Activated CD4-positive, alpha-beta T cell treated with anti-CD3 and anti-CD28 coated beads, Interleukin-2, amount 50 U/mL, for 16 hours (primary cell): ENCODE data around the gene MESP1.
A peak's percentile ranks its signal among the peaks of the same experiment; 100 is the strongest.

ENCODE experiments used
- DNase-seq: peaks from one replicate; pipeline ENCODE4 v3.0.0-alpha.2; 2020

Gene MESP1

GRCh38 chr15:89755701-89756100 is 4.7 kb upstream of the MESP1 start:
- DNase-seq: no peak

- no peak for DNase-seq
Observed at GRCh38 chr15:89754361-89755154, 3.5 kb upstream of the MESP1 start.

- no peak for DNase-seq
Observed at GRCh38 chr15:89753855-89754254, 2.8 kb upstream of the MESP1 start.

DNA sequence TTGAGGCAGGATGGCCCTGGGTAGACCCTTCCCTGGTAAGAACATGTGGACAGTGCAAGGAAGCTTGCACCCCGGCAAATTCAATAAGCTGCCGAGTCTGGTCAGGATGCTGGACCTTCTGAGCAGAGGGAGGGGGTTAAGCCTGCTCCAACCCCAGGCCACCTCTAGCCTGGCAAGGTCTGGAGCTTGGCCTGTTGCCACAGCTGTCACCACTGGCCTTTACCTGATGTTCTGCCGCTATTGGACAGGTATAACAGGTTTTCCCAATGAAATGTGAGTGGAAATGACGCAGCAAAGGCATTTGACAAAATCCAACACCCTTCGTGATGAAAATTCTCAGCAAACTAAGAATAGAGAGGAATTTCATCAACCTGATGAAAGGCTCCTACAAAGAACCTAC is 699 bp upstream of the MESP1 start:
- DNase-seq: no peak

DNA sequence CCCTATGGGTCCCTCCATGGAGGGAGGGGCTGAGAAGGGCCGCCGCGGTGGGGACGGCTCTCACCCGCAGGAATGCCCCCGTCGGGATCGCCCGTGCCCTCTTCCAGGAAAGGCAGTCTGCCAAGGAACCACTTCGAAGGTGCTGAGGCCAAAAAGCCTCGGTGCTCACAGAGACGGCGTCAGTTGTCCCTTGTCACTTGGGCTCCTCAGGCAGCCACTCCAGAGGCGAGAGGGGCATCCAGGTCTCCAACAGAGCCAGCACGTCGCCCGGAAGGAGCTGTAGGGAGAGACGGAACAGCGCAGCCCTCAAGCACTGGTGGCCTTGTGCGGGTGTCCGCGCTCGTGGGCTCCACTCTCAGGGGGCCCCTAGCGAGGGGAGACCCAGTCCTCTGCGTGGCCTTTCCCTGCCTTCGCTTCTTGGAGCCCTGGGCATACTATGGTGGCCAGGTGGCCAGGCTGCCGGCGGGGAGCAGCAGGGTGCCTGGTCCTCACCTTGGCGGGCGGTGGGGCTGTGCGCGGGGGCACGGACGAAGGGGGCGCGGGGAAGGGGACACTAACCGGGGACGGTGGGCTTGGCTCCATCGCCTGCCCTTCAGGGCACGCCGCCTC is 994 bp downstream of the MESP1 start:
- DNase-seq: no peak

- no peak for DNase-seq
Observed at GRCh38 chr15:89749526-89749925, 1.5 kb downstream of the MESP1 start.

DNA sequence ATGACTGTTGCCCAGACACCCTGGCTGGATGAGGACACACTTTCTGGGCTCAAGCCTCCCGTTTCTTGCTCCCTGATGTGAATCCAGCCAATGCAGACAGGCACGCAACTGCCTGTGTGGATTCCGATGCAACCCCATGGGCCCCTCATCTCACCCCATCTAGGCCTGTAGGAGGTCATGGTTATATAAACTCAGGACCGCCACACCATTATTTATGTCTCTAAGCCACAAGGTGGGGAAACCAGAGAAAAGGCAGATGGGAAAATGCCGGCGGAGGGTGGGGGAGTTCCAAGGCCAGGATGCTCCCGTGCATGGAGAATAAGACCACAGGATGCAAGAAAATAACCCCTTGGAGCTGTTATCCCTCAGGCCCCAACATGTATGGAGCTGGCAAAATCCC is 2.0 kb downstream of the MESP1 start:
- DNase-seq: no peak

DNA sequence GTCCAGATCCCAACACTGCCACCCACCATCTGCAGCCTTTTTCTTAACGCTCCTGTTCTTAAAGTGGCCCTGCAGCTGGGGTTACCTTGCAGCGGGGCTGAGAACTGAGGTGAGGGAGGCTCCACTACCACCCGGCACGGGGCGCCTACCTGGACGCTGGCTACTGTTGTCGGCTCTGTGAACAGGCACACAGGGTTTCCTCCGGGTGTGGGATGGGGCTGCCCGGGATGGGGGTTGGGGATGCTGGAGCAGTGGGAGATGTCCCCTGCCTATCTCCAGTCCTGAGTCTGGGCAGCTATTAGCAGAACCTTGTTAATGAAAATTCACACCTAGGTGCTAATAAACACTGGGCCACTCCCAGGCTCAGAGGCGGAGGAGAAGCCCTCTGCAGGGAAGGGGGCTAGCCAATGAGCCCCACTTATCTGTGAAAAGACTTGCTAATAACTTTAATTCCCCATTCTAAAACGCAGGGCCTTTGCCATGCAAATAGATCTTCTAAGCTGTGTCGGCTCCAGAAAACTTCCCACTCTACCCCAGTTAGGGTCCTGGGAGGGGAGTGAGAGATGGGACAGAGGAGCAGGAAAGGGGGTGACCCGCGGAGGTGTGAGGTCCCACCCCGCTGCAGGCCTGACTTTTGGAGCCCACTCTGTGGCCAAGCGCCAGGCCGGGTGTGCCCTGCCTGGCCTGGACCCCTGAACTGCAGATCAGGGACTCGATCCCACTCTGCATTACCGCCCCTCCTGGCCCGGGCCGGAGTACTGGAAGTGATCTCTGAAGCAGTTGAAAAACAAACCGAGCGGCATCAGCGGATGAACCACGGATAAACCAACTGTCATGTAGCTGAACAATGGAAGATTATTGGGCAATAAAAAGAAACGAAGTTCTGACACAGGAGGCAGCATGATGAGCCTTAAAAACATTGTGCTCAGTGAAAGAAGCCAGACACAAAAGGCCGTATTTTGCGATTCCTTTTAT is 3.1 kb downstream of the MESP1 start:
- DNase-seq: no peak

GRCh38 chr15:89746386-89746780 is 4.7 kb downstream of the MESP1 start:
- DNase-seq: no peak

- no peak for DNase-seq
Observed at GRCh38 chr15:89745768-89746167, 5.3 kb downstream of the MESP1 start.

DNA sequence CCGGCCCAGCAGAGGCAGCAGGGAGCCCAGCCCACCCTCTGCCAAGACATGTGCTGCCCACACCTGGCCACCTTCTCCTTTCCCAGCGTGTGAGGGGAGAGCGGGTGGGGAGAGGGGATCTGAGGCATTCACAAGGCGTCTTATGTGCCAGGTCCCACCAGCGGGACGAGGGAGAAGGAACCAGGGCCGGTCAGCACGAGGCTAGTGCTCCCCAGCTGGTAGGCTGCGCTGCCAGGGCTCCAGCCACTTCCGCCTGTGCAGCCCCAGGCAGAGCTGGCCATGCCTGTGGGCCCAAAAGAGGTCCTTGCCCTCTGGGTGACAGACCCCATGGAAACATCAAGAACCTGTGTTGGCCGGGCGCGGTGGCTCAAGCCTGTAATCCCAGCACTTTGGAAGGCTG is 5.9 kb downstream of the MESP1 start:
- no peak for DNase-seq

GRCh38 chr15:89743594-89743993 is 7.5 kb downstream of the MESP1 start:
- DNase-seq: no peak

DNA sequence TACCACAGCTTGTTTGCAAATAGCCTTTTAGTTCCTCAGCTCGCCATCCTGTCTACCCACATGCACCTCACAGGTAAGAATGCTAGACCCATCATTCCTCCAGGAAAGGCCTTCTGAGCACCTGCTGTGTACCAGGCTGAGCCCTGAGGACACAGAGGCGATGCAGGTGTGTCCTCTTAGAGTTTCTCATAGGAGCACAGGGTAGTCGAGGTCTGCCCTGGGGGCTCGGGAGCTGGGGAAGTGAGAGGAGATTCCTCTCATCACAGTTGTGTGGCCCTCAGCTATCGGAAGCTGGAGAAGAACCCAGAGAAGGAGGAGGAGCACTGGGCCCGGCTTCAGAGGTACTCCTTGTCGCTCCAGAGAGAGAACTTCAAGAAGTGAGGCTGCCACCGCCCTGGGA is 8.0 kb downstream of the MESP1 start:
- DNase-seq: no peak

DNA sequence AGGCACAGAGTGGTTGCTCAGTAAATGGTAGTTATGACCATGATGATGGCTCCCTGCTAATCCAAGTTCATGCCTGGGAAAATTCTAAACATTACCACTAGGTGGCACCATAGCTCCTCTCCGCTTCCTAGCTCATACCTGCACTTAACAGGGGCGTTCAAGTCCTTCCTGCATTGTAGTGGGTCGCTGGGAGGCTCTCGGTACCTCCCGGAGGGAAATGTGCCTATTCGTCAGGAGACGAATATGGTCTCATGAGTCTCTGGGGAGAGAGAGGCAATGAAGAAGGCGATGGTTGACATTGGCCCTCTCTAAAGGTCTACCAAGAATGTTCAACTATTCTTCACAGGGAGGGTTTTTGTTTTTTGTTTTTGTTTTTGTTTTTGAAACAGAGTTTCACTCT is 10.9 kb downstream of the MESP1 start:
- DNase-seq: peak; percentile 76

GRCh38 chr15:89735773-89736172 is 15.3 kb downstream of the MESP1 start:
- DNase-seq: no peak

DNA sequence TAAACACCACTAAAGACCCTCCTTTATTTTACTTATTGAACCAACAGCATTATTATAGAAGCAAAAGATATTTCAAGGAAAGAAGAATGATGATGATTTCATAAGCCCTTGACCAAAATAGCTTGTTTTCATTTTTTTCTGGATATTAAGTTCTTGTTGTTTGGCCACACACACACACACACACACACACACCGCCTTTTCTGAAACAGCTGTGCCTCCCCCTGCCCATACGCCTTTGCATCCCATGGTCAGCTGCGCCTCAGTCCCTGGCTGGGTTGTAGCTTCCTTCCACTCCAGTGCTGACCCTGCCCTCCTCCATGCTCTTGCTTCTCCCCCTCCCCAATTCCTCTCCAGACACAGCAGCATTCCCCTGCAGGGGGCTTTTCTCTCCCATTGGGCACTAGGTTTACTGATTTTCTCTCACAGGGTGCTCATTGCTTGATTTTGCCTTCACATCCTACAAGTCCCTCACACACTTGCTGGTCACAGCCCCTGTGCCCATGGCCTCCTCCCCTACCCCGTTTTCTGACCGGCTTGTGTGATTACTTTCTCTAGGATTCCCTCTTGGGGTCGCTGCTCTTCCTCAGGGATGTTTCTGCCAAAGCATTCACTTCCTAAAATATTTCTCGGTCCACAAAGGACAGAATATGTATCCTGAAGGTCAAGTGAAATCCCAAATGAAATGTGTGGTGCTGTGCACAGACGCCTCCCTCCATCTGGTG is 18.4 kb downstream of the MESP1 start:
- no peak for DNase-seq

- DNase-seq: no peak
Observed at GRCh38 chr15:89731275-89731674, 19.8 kb downstream of the MESP1 start.

GRCh38 chr15:89728254-89728653 is 22.8 kb downstream of the MESP1 start:
- DNase-seq: no peak

DNA sequence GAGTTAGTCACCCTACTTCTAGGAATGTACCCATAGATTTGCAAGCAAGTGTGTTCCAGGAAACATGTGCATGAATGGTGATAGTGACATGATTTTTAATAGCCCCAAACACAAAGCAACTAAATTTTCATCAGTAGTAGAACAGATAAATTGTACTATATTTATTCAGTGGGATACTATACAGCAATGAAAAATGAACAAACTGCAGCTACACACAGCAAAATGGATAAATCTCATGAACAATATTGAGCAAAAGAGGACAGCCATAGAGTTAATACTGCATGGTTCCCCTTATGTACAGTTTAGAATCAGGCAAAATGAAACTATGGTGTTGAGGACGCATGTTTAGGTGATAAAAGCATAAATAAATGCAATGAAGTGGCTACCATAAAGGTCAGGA is 26.0 kb downstream of the MESP1 start:
- DNase-seq: no peak

DNA sequence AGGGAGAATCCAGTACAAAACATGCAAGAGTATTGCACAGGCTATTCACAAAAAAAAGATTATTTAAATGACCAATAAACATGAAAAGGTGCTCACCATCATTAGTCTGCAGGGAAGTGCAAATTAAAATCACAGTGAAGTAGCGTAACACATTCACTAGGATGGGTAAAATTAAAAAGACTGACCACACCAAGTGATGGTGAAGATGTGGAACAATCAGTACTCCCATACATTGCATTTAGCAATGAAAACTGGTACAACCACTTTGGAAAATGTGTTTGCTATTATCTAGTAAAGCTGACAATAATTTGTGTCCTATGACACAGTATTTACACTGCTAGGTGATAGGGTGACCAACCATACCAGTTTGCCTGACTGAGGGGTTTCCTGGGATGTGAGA is 26.4 kb downstream of the MESP1 start:
- no peak for DNase-seq

DNA sequence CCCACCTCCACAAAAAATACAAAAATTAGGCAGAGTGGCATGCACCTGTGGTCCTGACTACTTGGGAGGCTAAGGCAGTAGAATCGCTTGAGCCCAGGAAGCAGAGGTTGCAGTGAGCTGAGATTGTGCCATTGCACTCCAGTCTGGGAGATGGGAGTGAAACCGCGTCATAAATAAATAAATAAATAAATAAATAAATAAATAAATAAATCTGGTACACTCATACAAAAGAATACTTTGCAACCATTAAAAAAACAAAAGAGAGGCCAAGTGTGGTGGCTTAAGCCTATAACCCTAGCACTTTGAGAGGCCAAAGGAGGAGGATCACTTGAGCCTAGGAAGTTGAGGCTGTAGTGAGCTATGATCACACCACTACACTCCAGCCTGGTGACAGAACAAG is 28.0 kb downstream of the MESP1 start:
- no peak for DNase-seq

GRCh38 chr15:89714775-89715174 is 36.3 kb downstream of the MESP1 start:
- no peak for DNase-seq

GRCh38 chr15:89707577-89707976 is 43.5 kb downstream of the MESP1 start:
- no peak for DNase-seq
